GM10847 (cell line): ENCODE results near the gene EFNA2.

Source experiments
- POLR2A ChIP-seq: IDR thresholded peaks from 2 replicates; pipeline ENCODE4 v1.6.1; 2011; ENCODE audit not compliant: insufficient read length; ENCODE audit errors: extremely low read depth

The EFNA2 gene

GRCh38 chr19:1264801-1265614 is 20.7 kb upstream of the EFNA2 start:
- no peak for TF ChIP-seq POLR2A

GRCh38 chr19:1265615-1266128 is 20.0 kb upstream of the EFNA2 start:
- no peak for TF ChIP-seq POLR2A

- no peak for TF ChIP-seq POLR2A
These were observed 19.4 kb upstream of the EFNA2 start for GRCh38 chr19:1266129-1266915.

- no peak for TF ChIP-seq POLR2A
These were observed 18.7 kb upstream of the EFNA2 start for GRCh38 chr19:1266916-1267476.

GRCh38 chr19:1267477-1268225 is 18.0 kb upstream of the EFNA2 start:
- TF ChIP-seq POLR2A = no peak

GRCh38 chr19:1268226-1269064 is 17.2 kb upstream of the EFNA2 start:
- no peak for TF ChIP-seq POLR2A

- peak; percentile 100 for TF ChIP-seq POLR2A
These were observed 16.6 kb upstream of the EFNA2 start, which contains the start of gene CIRBP for GRCh38 chr19:1269065-1269477. Gene CIRBP, plus strand, starts transcription at chr19:1269332. Its CDS starts 1,602 bp downstream, at chr19:1270934.

GRCh38 chr19:1269478-1270212 is 16.0 kb upstream of the EFNA2 start:
- TF ChIP-seq POLR2A = no peak

GRCh38 chr19:1270213-1270853 is 15.3 kb upstream of the EFNA2 start:
- TF ChIP-seq POLR2A = no peak

GRCh38 chr19:1270854-1271527 is 14.7 kb upstream of the EFNA2 start:
- TF ChIP-seq POLR2A = peak; percentile 7

- TF ChIP-seq POLR2A = no peak
These were observed 13.9 kb upstream of the EFNA2 start for GRCh38 chr19:1271528-1272422.

GRCh38 chr19:1272423-1273262 is 13.0 kb upstream of the EFNA2 start:
- TF ChIP-seq POLR2A = no peak
